ENCODE data around the gene ABCB11.
"Not testable (repeated sequence)": the region's sequence is repeated elsewhere in the genome, so short reads cannot be mapped to it uniquely, and the experiment has no call there.

Gene ABCB11

DNA sequence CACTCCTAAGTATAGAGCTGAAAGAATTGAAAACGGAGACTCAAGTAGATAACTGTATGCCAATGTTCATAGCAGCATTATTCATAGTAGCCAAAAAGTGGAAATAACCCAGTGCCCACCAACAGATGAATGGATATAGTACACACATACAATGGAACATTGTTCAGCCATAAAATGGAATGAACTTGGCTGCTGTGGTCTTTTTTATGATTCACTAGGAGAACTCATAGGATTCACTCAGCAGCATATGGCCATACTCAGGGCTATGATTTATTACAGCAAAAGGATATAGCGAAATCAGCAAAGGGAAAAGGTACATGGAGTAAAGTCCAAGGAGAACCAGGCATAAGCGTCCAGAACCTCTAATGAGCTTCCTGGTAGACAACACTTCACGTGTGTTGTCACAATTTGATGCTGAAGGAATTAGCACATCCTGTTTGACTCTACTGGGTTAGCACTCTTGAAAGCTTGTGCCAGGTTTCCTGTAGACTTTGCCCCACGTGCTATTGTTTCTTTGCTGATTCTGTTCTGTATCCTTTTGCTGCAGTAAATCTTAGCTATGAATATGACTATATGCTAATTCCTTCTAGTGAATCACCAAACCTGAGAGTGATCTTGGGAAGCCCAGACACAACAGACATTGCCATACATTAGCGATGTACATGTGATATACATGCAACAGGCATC lies 156.6 kb downstream of the ABCB11 start:
- DNase-seq = no peak

DNA sequence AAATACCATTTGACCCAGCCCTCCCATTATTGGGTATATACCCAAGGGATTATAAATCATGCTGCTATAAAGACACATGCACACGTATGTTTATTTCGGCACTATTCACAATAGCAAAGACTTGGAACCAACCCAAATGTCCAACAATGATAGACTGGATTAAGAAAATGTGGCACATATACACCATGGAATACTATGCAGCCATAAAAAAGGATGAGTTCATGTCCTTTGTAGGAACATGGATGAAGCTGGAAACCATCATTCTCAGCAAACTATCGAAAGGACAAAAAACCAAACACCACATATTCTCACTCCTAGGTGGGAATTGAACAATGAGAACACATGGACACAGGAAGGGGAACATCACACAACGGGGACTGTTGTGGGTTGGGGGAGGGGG lies 160.3 kb downstream of the ABCB11 start:
- DNase-seq = not testable (repeated sequence)

Measured in activated naive CD4-positive, alpha-beta T cell (primary cell).